GM12878 (cell line): ENCODE data around the gene CLINT1. TPM values are rescaled to one million over a fixed set of nuclear protein-coding genes. Genes with fewer than 3 reads are reported as not detected.
A peak's percentile ranks its signal among the peaks of the same experiment; 100 is the strongest.

ENCODE experiments used
- ATAC-seq: fragments of 200-7000 bp; cut with Tn5 transposase; 3 replicates; pipeline ENCODE4 v1.9.1; 2020; ENCODE audit warnings: mild to moderate bottlenecking, moderate library complexity
- BruUV-seq: library from RNA; stranded (reverse); fragments of 400-500 nt; replicated peaks from 2 replicates; lab custom pipeline; 2021; lab: Mats Ljungman, UMichigan
- CTCF ChIA-PET: fragments of 300-600 bp; sonication (Branson Sonifier 250); formaldehyde crosslinking; extraction: SDS; loops from one replicate; lab custom pipeline; 2021; ENCODE audit warnings: inconsistent platforms; lab: Yijun Ruan, JAX
- POLR2A ChIA-PET: fragments of 350-600 bp; formaldehyde crosslinking; extraction: SDS; loops from one replicate; lab custom pipeline; 2021; ENCODE audit warnings: inconsistent platforms; lab: Charles Lee
- RAD21 ChIA-PET: fragments of 300-600 bp; sonication (Branson Sonifier 250); formaldehyde crosslinking; loops from one replicate; lab custom pipeline; 2023; ENCODE audit warnings: antibody characterized with exemption; ENCODE audit not compliant: unreplicated experiment; lab: Charles Lee
- SMC1A ChIA-PET: fragments of 300-600 bp; sonication (Branson Sonifier 250); formaldehyde crosslinking; loops from one replicate; lab custom pipeline; 2023; ENCODE audit not compliant: unreplicated experiment, uncharacterized antibody; lab: Charles Lee
- DNase-seq: peaks from one replicate; pipeline ENCODE4 v3.0.0-alpha.2; 2011; ENCODE audit warnings: low read depth, low spot score
- FAIRE-seq: peaks from 3 replicates; lab custom pipeline; 2011; peaks lifted over from hg19 to GRCh38; lab: Jason Lieb, UNC
- H2AFZ ChIP-seq: 2 replicates; pipeline ENCODE4 v1.6.0; 2011; ENCODE audit warnings: low read depth, low read length, control low read depth; ENCODE audit not compliant: control insufficient read depth
- H3K27ac ChIP-seq: 2 replicates; pipeline ENCODE4 v1.5.1; 2011; ENCODE audit warnings: control low read depth; ENCODE audit not compliant: control insufficient read depth, insufficient read depth
- H3K27me3 ChIP-seq, 2 experiments: replicated peaks in 1 of 2; 2 replicates each; pipeline versions ENCODE4 v1.6.0 to v1.6.1; 2011; ENCODE audit warnings: low read length in 1 of 2; ENCODE audit not compliant: control insufficient read depth in 2 of 2, insufficient read depth in 2 of 2
- H3K36me3 ChIP-seq, 2 experiments: 2 replicates each; pipeline ENCODE4 v1.5.1; 2011; ENCODE audit warnings: low read length in 1 of 2; ENCODE audit not compliant: control insufficient read depth in 2 of 2, insufficient read depth in 2 of 2
- H3K4me1 ChIP-seq: 2 replicates; pipeline ENCODE4 v1.6.1; 2011; ENCODE audit warnings: mild to moderate bottlenecking, low read length, moderate library complexity, mixed read lengths; ENCODE audit not compliant: control insufficient read depth, insufficient read depth
- H3K4me2 ChIP-seq: 2 replicates; pipeline ENCODE4 v1.6.0; 2011; ENCODE audit warnings: control low read depth; ENCODE audit not compliant: control insufficient read depth, insufficient read depth
- H3K4me3 ChIP-seq: fragments of 200-600 bp; sonication (generic); 2 replicates; pipeline ENCODE4 v1.5.1; 2016
- H3K79me2 ChIP-seq: 2 replicates; pipeline ENCODE4 v1.6.0; 2011; ENCODE audit warnings: low read length; ENCODE audit not compliant: control insufficient read depth, insufficient read depth
- H3K9ac ChIP-seq: 2 replicates; pipeline ENCODE4 v1.8.0; 2011; ENCODE audit warnings: low read length, control low read depth, mixed read lengths; ENCODE audit not compliant: control insufficient read depth, insufficient read depth
- H3K9me3 ChIP-seq: replicated peaks from 3 replicates; pipeline ENCODE4 v1.5.1; 2011; ENCODE audit warnings: mild to moderate bottlenecking, low read length; ENCODE audit not compliant: control insufficient read depth, insufficient read depth
- H4K20me1 ChIP-seq: 2 replicates; pipeline ENCODE4 v1.6.0; 2011; ENCODE audit not compliant: control insufficient read depth, insufficient read depth
- BRCA1 ChIP-seq: IDR thresholded peaks from 2 replicates; pipeline ENCODE4 v1.6.1; 2011; ENCODE audit warnings: low read depth, low read length, improper control_type of control experiment
- RBBP5 ChIP-seq: fragments of 200-600 bp; sonication (generic); conservative IDR thresholded peaks from 2 replicates; pipeline ENCODE4 v1.6.1; 2016
- SMARCA5 ChIP-seq: fragments of 450-650 bp; IDR thresholded peaks from 2 replicates; pipeline ENCODE4 v1.6.1; 2017; ENCODE audit warnings: mild to moderate bottlenecking
- SREBF2 ChIP-seq: IDR thresholded peaks from 2 replicates; pipeline ENCODE4 v1.6.1; 2012; ENCODE audit warnings: mild to moderate bottlenecking, low read length
- TARDBP ChIP-seq: IDR thresholded peaks from 2 replicates; pipeline ENCODE4 v1.6.1; 2016; ENCODE audit warnings: borderline replicate concordance
- WRNIP1 ChIP-seq: IDR thresholded peaks from 2 replicates; pipeline ENCODE4 v1.6.1; 2011; ENCODE audit warnings: low read depth, low read length, improper control_type of control experiment, borderline replicate concordance
- ZSCAN29 ChIP-seq: fragments of 450-650 bp; IDR thresholded peaks from 2 replicates; pipeline ENCODE4 v1.6.1; 2017; ENCODE audit warnings: mild to moderate bottlenecking, moderate library complexity
- WGBS: methylation state at CpG from one replicate; pipeline ENCODE4 v1.1.6; 2016; ENCODE audit warnings: low lambda C conversion rate; ENCODE audit not compliant: insufficient replicate concordance, insufficient coverage; ENCODE audit errors: missing lambda C conversion rate; 5-methylcytosine and 5-hydroxymethylcytosine counted together
- in situ Hi-C: fragments of 300-500 bp; cut with MboI; formaldehyde crosslinking; loops from 9 replicates; pipeline ENCODE4 v1.14.3; 2018; ENCODE audit warnings: mixed read lengths
- intact Hi-C: fragments of 100-400 bp; cut with micrococcal nuclease; formaldehyde crosslinking; loops from one replicate; pipeline ENCODE4 v1.14.2; 2022; ENCODE audit not compliant: unreplicated experiment
- polyA plus RNA-seq, 11 experiments: library from polyadenylated mRNA; depleted of rRNA in 4 of 11; unstranded in 6 of 11; stranded (reverse) in 5 of 11; fragments of >200 nt; fragmentation: Nextera tagmentation in 4 of 11; fragmentation: Illumina TruSeq in 1 of 11; extraction: Ambion mirVana in 4 of 11; extraction: Trizol in 1 of 11; gene quantifications; 1 replicate in 1 of 11; 2 replicates in 10 of 11; pipeline versions ENCODE4 v1.2.1 to v1.2.3, GENCODE V29; 2011 to 2016; ENCODE audit warnings: inconsistent platforms in 2 of 11, missing spikeins in 2 of 11, low read depth in 1 of 11
- total RNA-seq, 4 experiments: library from RNA; depleted of rRNA in 3 of 4; stranded (reverse); fragments of >200 nt in 3 of 4; fragmentation: Illumina TruSeq in 1 of 4; extraction: Trizol in 1 of 4; gene quantifications; 2 replicates each; pipeline versions ENCODE4 v1.2.1 to v1.2.3, GENCODE V29; 2013 to 2021
- TF ChIP-seq, protein P1 (sequence below): fragments of 450-650 bp; IDR thresholded peaks from 2 replicates; pipeline ENCODE4 v1.6.1; 2016; ENCODE audit warnings: mild to moderate bottlenecking, moderate library complexity, borderline replicate concordance
- TF ChIP-seq, protein P2 (sequence below): IDR thresholded peaks from 2 replicates; pipeline ENCODE4 v1.6.1; 2011; ENCODE audit warnings: low read depth, low read length, improper control_type of control experiment, borderline replicate concordance

CLINT1 gene
- total and polyA plus RNA-seq, 10 of the 15 experiments (the other 5 are each of a cell fraction or from before 2014, with no cell fraction given) = 30.0 to 136 (median 105) TPM

GRCh38 chr5:157772127-157772526 lies 86.8 kb downstream of the CLINT1 start:
- in situ Hi-C loops = no loop called here
- H3K27ac ChIP-seq = no peak overlapping the region
- no peak overlapping the region for H3K4me3 ChIP-seq
- DNase-seq (no peak), ATAC-seq (peak; percentile 75), FAIRE-seq (peak; percentile 47)
- BruUV-seq = no TSS peak
- H3K27me3 ChIP-seq = no peaks in the 10 kb centered on the region; a peak in 1 of 4 replicates
- no peaks in the 10 kb centered on the region for H3K79me2 ChIP-seq
- POLR2A ChIA-PET = no interaction called here
- TF ChIP-seq WRNIP1 (no peak), ZSCAN29 (no peak), BRCA1 (no peak), SREBF2 (no peak), RBBP5 (no peak), SMARCA5 (no peak), TARDBP (no peak)
- TF ChIP-seq, protein P1, sequence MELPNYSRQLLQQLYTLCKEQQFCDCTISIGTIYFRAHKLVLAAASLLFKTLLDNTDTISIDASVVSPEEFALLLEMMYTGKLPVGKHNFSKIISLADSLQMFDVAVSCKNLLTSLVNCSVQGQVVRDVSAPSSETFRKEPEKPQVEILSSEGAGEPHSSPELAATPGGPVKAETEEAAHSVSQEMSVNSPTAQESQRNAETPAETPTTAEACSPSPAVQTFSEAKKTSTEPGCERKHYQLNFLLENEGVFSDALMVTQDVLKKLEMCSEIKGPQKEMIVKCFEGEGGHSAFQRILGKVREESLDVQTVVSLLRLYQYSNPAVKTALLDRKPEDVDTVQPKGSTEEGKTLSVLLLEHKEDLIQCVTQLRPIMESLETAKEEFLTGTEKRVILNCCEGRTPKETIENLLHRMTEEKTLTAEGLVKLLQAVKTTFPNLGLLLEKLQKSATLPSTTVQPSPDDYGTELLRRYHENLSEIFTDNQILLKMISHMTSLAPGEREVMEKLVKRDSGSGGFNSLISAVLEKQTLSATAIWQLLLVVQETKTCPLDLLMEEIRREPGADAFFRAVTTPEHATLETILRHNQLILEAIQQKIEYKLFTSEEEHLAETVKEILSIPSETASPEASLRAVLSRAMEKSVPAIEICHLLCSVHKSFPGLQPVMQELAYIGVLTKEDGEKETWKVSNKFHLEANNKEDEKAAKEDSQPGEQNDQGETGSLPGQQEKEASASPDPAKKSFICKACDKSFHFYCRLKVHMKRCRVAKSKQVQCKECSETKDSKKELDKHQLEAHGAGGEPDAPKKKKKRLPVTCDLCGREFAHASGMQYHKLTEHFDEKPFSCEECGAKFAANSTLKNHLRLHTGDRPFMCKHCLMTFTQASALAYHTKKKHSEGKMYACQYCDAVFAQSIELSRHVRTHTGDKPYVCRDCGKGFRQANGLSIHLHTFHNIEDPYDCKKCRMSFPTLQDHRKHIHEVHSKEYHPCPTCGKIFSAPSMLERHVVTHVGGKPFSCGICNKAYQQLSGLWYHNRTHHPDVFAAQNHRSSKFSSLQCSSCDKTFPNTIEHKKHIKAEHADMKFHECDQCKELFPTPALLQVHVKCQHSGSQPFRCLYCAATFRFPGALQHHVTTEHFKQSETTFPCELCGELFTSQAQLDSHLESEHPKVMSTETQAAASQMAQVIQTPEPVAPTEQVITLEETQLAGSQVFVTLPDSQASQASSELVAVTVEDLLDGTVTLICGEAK = no peak
- TF ChIP-seq, protein P2, sequence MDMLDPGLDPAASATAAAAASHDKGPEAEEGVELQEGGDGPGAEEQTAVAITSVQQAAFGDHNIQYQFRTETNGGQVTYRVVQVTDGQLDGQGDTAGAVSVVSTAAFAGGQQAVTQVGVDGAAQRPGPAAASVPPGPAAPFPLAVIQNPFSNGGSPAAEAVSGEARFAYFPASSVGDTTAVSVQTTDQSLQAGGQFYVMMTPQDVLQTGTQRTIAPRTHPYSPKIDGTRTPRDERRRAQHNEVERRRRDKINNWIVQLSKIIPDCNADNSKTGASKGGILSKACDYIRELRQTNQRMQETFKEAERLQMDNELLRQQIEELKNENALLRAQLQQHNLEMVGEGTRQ = no peak
- intact Hi-C loops = no loop called here
- no peaks in the 10 kb centered on the region for H3K36me3 ChIP-seq
- H3K9ac ChIP-seq = no peak overlapping the region; the same call in 1 of the 2 replicates
- H3K4me2 ChIP-seq = peak overlapping the region; percentile 50
- no peak overlapping the region for H2AFZ ChIP-seq
- 12% methylated on average over 10 of the region's 10 CpGs for WGBS
- SMC1A ChIA-PET = interaction anchor here (1.0 to 1.5 kb wide), 3 partner anchors 8 to 177 kb away, joined by 3 to 4 read pairs (median 4); no protein-coding TSS in a partner anchor
- peaks cover 2% of the 10 kb centered on the region; the same call in 1 of the 2 replicates for H4K20me1 ChIP-seq
- CTCF ChIA-PET = interaction anchor here (0.8 to 1.4 kb wide), 3 partner anchors 10 to 223 kb away, joined by 3 read pairs; no protein-coding TSS in a partner anchor
- H3K9me3 ChIP-seq = no peaks in the 10 kb centered on the region
- no peaks in the 10 kb centered on the region for H3K4me1 ChIP-seq
- RAD21 ChIA-PET = no interaction called here
